GM21515 (cell line): Measurements from ENCODE around the gene MSMO1.
A peak's percentile ranks its signal among the peaks of the same experiment; 100 is the strongest.

ENCODE experiments used
- ATAC-seq: cut with Tn5 transposase; IDR thresholded peaks from one replicate; pipeline ENCODE4 v1.9.1; 2021; ENCODE audit not compliant: unreplicated experiment

MSMO1 gene

GRCh38 chr4:165359506-165359905 lies 32.0 kb downstream of the MSMO1 start:
- ATAC-seq: no peak

DNA sequence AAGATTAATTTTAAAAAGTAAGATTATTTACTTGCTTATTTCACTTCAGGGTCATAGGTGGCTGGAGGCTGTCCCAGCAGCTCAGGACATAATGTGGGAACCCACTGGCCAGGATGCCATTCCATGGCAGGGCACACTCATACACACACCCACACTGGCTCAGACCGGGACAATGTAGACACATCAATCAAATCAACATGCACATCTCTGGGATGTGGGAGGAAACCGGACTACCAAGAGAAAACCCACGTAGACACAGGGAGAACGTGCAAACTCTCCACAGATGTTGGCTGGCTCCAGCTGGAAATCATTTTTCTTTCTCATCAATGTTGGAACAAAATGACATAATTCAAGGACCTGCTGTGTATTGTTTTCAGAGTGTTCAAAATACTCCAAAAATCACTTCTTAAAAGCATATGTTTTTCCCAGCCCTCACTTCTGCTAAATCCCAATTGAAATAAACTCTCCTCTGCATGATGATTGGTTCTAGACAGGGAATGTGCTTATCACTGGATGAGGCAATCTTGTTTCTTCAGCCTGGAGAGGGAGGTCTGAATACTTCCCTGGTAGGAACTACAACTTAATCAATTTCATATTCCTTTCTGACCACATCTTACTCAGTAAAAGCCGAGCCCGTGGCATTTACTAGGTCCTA lies 32.7 kb downstream of the MSMO1 start:
- no peak for ATAC-seq

DNA sequence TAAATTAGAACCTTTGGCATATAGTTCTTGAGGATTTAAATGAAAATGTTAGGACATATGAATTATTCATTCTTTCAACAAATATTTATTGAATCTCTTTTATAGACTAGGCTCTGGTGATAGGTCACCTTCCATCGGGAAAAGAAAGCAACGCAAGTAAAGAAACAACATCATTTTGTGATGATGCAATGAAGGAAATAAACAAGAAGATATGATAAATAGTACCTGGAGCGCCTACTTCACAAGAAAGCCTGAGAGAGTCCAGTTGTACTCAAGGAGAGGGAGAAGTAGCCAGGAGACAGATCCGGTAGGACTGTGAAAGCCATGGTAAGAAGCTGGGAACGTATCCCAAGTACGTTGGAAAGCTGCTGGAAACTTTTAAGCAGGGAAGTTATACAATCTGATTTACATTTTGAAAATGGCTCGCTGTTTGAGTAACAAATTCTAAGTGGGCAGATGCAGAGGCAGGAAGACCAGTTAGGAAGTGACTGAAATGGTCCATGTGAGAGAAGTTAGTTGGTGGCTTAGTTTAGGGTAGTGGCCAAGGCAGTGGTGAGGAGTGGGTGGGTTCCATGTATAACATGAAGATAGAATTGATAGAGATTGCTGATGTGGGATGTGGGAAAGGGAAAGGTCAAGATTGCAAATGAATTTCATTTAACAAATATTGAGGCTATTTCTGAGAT lies 33.7 kb downstream of the MSMO1 start:
- ATAC-seq: no peak

- no peak for ATAC-seq
Observed at GRCh38 chr4:165361810-165362209, 34.3 kb downstream of the MSMO1 start.

DNA sequence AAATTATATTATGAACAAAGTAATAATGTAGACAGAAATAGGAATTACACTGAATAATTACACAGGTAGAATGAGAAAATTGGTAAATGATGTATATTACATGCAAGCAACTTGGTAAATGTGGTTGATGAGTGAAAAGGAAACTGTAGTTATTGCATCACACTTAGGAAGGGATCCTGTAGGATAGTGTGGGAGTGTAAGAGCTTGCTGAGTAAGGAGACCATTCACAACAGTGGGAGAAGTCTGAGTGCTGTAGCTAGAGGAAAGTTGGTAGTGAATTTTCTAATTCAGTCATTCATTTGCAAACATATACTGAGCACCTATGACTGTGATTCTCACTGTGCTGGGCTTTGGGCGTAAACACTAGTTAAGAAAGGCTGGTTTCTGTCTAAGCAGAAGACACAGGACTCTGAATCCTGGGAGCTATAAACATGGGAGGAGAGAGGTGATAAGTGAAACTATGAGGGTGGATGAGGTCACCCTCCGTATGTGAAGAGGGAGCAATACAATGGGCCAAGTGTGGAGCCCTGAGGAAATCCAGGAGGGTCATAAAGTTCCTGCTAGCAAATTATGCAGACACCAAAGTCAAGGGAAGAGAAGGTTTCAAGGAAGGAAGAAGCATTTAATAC lies 37.1 kb downstream of the MSMO1 start:
- ATAC-seq: no peak

DNA sequence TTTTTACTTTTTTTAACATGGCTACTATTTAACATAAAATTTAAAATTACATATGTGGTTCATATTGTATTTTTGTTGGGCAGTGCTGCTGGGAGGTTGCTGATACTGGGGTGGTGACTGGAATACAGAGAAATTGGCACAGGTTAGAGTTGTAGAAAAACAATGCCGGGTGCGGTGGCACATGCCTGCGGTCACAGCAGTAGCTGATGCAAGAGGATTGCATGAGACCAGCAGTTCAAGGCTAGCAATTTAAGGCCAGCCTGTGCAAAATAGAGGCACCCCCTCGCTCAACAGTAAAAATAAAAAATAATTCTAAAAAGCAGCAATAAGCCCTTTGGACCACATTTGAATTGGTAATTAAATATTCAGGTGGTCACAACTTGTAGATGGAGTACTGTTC lies 39.6 kb downstream of the MSMO1 start:
- ATAC-seq: no peak

- no peak for ATAC-seq
Observed at GRCh38 chr4:165368114-165368513, 40.6 kb downstream of the MSMO1 start.

GRCh38 chr4:165368567-165368966 lies 41.1 kb downstream of the MSMO1 start:
- ATAC-seq: no peak

- no peak for ATAC-seq
Observed at GRCh38 chr4:165369522-165369921, 42.1 kb downstream of the MSMO1 start.

GRCh38 chr4:165370530-165370929 lies 43.1 kb downstream of the MSMO1 start:
- no peak for ATAC-seq

- no peak for ATAC-seq
Observed at GRCh38 chr4:165375465-165375864, 48.0 kb downstream of the MSMO1 start.

DNA sequence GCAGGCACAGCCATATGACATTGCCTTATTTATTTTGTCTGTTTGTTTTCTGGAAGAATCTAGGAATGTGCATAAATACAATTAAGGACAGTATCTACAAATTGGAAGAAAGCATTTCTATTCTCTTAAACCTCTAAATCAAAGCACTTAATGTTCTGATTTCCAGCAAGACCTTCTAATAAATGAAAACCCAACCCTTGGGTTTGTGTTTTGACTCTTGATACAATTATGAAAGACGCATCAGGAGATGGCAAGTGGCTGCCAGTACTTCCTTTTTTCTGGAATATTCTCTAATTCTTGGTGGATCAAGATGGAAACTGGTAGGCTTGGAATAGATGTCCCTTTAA lies 50.9 kb downstream of the MSMO1 start:
- no peak for ATAC-seq

GRCh38 chr4:165378745-165379677 lies 51.5 kb downstream of the MSMO1 start, which contains the start of gene CPE:
Gene CPE, plus strand, starts transcription at chr4:165379008. Its CDS starts 214 bp downstream, at chr4:165379222.
- peak; percentile 71 for ATAC-seq

- no peak for ATAC-seq
Observed at GRCh38 chr4:165379678-165380064, 52.2 kb downstream of the MSMO1 start.

DNA sequence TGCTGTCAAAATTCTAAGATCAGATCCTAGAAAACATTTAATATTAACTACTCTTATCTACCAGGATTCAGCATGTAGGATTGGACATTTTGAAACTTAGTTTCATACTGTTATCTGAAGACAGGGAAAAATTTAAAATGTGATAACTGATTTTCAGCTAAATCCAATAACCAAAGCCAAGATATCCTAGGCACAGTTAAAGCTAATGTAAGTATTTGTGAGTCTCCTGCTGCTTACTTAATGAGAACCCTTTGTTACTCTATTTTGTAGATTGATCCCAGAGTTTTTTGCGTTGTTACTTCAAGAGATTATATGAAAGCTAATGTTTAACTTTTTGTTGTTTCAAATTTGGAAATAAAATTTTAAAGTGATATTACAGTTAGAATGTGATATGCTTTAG lies 53.3 kb downstream of the MSMO1 start:
- ATAC-seq: no peak

DNA sequence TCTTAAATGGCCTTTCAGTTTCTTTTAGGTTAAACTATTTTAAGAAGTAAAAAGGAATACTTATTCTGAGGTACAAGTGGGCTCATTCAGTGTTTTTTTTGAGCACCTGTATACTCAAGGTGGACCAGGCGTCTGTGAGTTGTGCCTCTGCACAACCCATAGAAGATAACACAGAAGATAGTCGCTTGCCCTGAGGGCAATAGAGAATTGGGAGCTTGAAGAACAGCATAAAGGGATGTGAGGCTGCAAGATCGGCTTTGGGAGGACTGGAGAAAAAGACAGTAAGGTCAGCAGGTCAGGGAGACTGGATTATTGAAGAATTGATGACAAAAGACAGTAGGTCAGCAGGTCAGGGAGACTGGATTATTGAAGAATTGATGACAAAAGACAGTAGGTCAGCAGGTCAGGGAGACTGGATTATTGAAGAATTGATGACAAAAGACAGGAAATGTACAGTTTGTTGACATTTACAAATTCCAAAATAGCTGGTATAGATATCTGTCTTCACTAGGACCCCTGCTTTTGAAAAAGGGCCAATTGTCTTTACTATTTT lies 54.4 kb downstream of the MSMO1 start:
- no peak for ATAC-seq

- no peak for ATAC-seq
Observed at GRCh38 chr4:165382640-165383039, 55.2 kb downstream of the MSMO1 start.

DNA sequence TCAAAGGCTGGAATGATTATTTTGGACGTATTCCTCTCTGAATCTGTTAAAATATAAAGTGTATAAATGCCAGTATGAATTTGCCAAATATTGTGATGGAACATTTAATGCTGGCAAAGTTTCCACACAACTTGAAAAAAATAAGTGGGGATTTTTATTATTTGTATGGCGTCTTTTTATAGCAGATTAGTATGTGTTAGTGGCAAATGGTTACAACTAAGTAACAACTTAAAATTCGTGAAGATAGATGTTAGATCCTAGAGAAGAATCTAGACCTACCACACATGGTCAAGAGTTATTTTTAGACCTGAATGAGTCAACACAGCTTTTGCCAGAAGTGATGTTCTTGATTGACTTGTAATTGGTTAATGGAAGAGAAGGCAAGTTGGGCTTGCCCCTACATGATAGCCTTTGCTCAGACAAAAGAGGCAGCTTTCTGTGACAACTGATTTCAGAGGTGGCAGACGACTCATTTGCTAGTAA lies 56.2 kb downstream of the MSMO1 start:
- ATAC-seq: no peak

GRCh38 chr4:165384186-165384585 lies 56.7 kb downstream of the MSMO1 start:
- no peak for ATAC-seq

GRCh38 chr4:165384598-165384997 lies 57.1 kb downstream of the MSMO1 start:
- ATAC-seq: no peak

DNA sequence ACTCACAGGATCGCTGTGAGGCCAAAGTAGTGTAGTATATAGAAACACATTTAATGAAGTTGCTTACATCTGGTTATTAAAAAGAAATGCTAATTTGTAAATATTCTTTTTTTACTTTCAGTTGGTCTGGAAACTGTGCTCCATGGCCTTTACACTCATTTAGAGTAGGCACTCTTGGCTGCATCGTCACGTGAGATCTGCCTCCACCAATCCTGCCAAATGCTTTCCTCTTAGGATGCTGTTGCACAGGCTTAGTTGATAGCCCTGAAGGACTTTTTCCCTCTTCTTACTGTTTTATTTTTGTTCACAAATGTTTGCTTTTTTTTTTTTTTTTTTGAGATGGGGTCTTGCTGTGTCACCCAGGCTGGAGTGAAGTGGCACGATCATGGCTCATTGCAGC lies 57.7 kb downstream of the MSMO1 start:
- ATAC-seq: no peak
